Hematopoietic multipotent progenitor cell treated with erythropoietin and hydrocortisone succinate and interleukin-3 and kit ligand, for 17 days (in vitro differentiated cells): Measurements from ENCODE around the gene MBNL1.

Experiments used
- DNase-seq: peaks from one replicate; pipeline ENCODE4 v3.0.0-alpha.2; 2015; ENCODE audit warnings: low spot score

Gene MBNL1

GRCh38 chr3:152268555-152269055 is at the start of gene MBNL1:
TSS of gene MBNL1 (plus strand) at chr3:152268929. CDS start at chr3:152300194, 31,265 bp downstream.
- peak; percentile 84 for DNase-seq

- DNase-seq = no peak
Observed at GRCh38 chr3:152219216-152219615, 49.5 kb upstream of the MBNL1 start.

GRCh38 chr3:152219769-152220255 is 48.9 kb upstream of the MBNL1 start:
- DNase-seq = no peak

GRCh38 chr3:152222327-152222726 is 46.4 kb upstream of the MBNL1 start:
- no peak for DNase-seq

GRCh38 chr3:152225201-152225600 is 43.5 kb upstream of the MBNL1 start:
- DNase-seq = no peak

- no peak for DNase-seq
Observed at GRCh38 chr3:152226176-152226575, 42.6 kb upstream of the MBNL1 start.

GRCh38 chr3:152227027-152227426 is 41.7 kb upstream of the MBNL1 start:
- DNase-seq = no peak

GRCh38 chr3:152229692-152230091 is 39.0 kb upstream of the MBNL1 start:
- peak; percentile 52 for DNase-seq

- no peak for DNase-seq
Observed at GRCh38 chr3:152230370-152230769, 38.4 kb upstream of the MBNL1 start.

- DNase-seq = no peak
Observed at GRCh38 chr3:152232001-152232400, 36.7 kb upstream of the MBNL1 start.

GRCh38 chr3:152232679-152233078 is 36.0 kb upstream of the MBNL1 start:
- no peak for DNase-seq

GRCh38 chr3:152234657-152235375 is 33.9 kb upstream of the MBNL1 start:
- DNase-seq = no peak

- peak; percentile 46 for DNase-seq
Observed at GRCh38 chr3:152235709-152236298, 32.9 kb upstream of the MBNL1 start.

GRCh38 chr3:152236716-152237115 is 32.0 kb upstream of the MBNL1 start:
- no peak for DNase-seq

GRCh38 chr3:152241142-152242017 is 27.3 kb upstream of the MBNL1 start:
- DNase-seq = no peak

GRCh38 chr3:152243301-152243711 is 25.4 kb upstream of the MBNL1 start:
- DNase-seq = peak; percentile 71

GRCh38 chr3:152243721-152244516 is 24.8 kb upstream of the MBNL1 start:
- peak; percentile 49 for DNase-seq

GRCh38 chr3:152244517-152244888 is 24.2 kb upstream of the MBNL1 start:
- DNase-seq = no peak

GRCh38 chr3:152245498-152246170 is 23.1 kb upstream of the MBNL1 start:
- peak; percentile 45 for DNase-seq

GRCh38 chr3:152251916-152252315 is 16.8 kb upstream of the MBNL1 start:
- no peak for DNase-seq

GRCh38 chr3:152252755-152253154 is 16.0 kb upstream of the MBNL1 start:
- no peak for DNase-seq
